ENCODE results near the gene PNPLA5.
"Not testable (repeated sequence)": the region's sequence is repeated elsewhere in the genome, so short reads cannot be mapped to it uniquely, and the experiment has no call there.

DNA sequence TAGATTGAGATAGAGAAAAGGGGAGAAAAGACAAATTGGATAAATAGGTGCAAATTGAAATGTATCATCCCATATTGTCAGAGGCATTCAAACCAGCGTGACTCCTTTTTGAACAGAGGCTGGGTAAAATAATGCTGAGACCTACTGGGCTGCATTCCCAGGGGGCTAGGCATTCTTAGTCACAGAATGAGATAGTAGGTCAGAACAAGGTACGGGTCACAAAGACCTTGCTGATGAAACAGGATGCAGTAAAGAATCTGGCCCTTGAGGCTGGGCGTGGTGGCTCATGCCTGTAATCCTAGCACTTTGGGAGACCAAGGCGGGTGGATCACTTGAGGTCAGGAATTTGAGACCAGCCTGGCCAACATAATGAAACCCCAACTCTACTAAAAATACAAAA lies 22.8 kb downstream of the PNPLA5 start:
- TF ChIP-seq ZNF70 (CRISPR knock-in tag; IDR thresholded peaks at IDR 0.05); ZFP3 (CRISPR knock-in tag; IDR thresholded peaks at IDR 0.05); SNAI2 (CRISPR knock-in tag; IDR thresholded peaks at IDR 0.05); ARNTL (CRISPR knock-in tag; IDR thresholded peaks at IDR 0.05; ENCODE audit: borderline replicate concordance, low read depth); RARB (CRISPR knock-in tag; IDR thresholded peaks at IDR 0.05): not testable (repeated sequence)

Measured in SK-N-SH treated with all-trans-retinoic acid at 6 μM for 48 hours (cell line).